HepG2 (cell line): Measurements from ENCODE around the gene MORN3. TPM values are rescaled to one million over a fixed set of nuclear protein-coding genes. Genes with fewer than 3 reads are reported as not detected.
A peak's percentile ranks its signal among the peaks of the same experiment; 100 is the strongest.

Experiments used
- CENPX ChIP-seq: sonication (generic); formaldehyde crosslinking; IDR thresholded peaks from 2 replicates; pipeline ENCODE4 v1.9.0; 2021; ENCODE audit warnings: mild to moderate bottlenecking, missing genetic modification reagents, moderate library complexity
- CSRNP1 ChIP-seq: sonication (generic); formaldehyde crosslinking; IDR thresholded peaks from 2 replicates; pipeline ENCODE4 v1.8.1; 2023; ENCODE audit warnings: mild to moderate bottlenecking, missing genetic modification reagents
- DR1 ChIP-seq: sonication (generic); formaldehyde crosslinking; IDR thresholded peaks from 2 replicates; pipeline ENCODE4 v1.8.0; 2021; ENCODE audit warnings: mild to moderate bottlenecking, missing genetic modification reagents, inconsistent platforms
- GABPB1 ChIP-seq: IDR thresholded peaks from 2 replicates; pipeline ENCODE4 v1.6.1; 2016; ENCODE audit warnings: mild to moderate bottlenecking, missing genetic modification reagents, moderate library complexity, missing compliant biosample characterization
- HMG20A ChIP-seq: IDR thresholded peaks from 2 replicates; pipeline ENCODE4 v1.6.1; 2016; ENCODE audit warnings: borderline replicate concordance
- HNF4A ChIP-seq: sonication (generic); formaldehyde crosslinking; IDR thresholded peaks from 2 replicates; pipeline ENCODE4 v1.4.0; 2020; ENCODE audit warnings: missing genetic modification reagents
- IKZF4 ChIP-seq: sonication (generic); formaldehyde crosslinking; IDR thresholded peaks from 2 replicates; pipeline ENCODE4 v1.5.1; 2020; ENCODE audit warnings: borderline replicate concordance, mild to moderate bottlenecking, low read depth, missing genetic modification reagents; ENCODE audit errors: not compliant biosample characterization
- LCORL ChIP-seq, 2 experiments: fragments of 450-650 bp in 1 of 2; sonication (generic) in 1 of 2; formaldehyde crosslinking in 1 of 2; IDR thresholded peaks; 2 replicates each; pipeline versions ENCODE4 v1.5.0 to v1.6.1; 2017 to 2020; ENCODE audit warnings: antibody characterized with exemption in 1 of 2, missing genetic modification reagents in 1 of 2
- MXI1 ChIP-seq: IDR thresholded peaks from 3 replicates; pipeline ENCODE4 v1.6.1; 2012; ENCODE audit warnings: low read depth, low read length, inconsistent platforms, borderline replicate concordance
- NFKB2 ChIP-seq: sonication (generic); formaldehyde crosslinking; IDR thresholded peaks from 2 replicates; pipeline ENCODE4 v1.4.0; 2020; ENCODE audit warnings: missing genetic modification reagents, borderline replicate concordance
- RXRB ChIP-seq: IDR thresholded peaks from 2 replicates; pipeline ENCODE4 v1.6.1; 2016; ENCODE audit warnings: borderline replicate concordance, missing genetic modification reagents, missing compliant biosample characterization
- SKI ChIP-seq: fragments of 450-650 bp; IDR thresholded peaks from one replicate; pipeline ENCODE4 v1.6.1; 2018; ENCODE audit warnings: mild to moderate bottlenecking; ENCODE audit not compliant: partially characterized antibody
- SKIL ChIP-seq: sonication (generic); formaldehyde crosslinking; IDR thresholded peaks from 2 replicates; pipeline ENCODE4 v1.8.0; 2022; ENCODE audit warnings: missing genetic modification reagents, mild to moderate bottlenecking, moderate library complexity, borderline replicate concordance
- SRY ChIP-seq: sonication (generic); formaldehyde crosslinking; IDR thresholded peaks from 2 replicates; pipeline ENCODE4 v1.8.0; 2022; ENCODE audit warnings: mild to moderate bottlenecking, missing genetic modification reagents
- THAP9 ChIP-seq: sonication (generic); formaldehyde crosslinking; IDR thresholded peaks from 2 replicates; pipeline ENCODE4; 2020; ENCODE audit warnings: missing genetic modification reagents, mild to moderate bottlenecking, borderline replicate concordance
- THYN1 ChIP-seq: sonication (generic); formaldehyde crosslinking; IDR thresholded peaks from 2 replicates; pipeline ENCODE4 v1.8.1; 2023; ENCODE audit warnings: low read depth, mild to moderate bottlenecking, moderate library complexity, missing genetic modification reagents, borderline replicate concordance
- ZNF138 ChIP-seq: sonication (generic); formaldehyde crosslinking; IDR thresholded peaks from 2 replicates; pipeline ENCODE4 v1.5.0; 2020; ENCODE audit warnings: mild to moderate bottlenecking, low read depth, missing genetic modification reagents
- ZNF678 ChIP-seq: sonication (generic); formaldehyde crosslinking; IDR thresholded peaks from 2 replicates; pipeline ENCODE4 v1.4.0; 2020; ENCODE audit warnings: mild to moderate bottlenecking, missing genetic modification reagents
- ZNF800 ChIP-seq: sonication (generic); formaldehyde crosslinking; IDR thresholded peaks from 2 replicates; pipeline ENCODE4 v1.4.0; 2020; ENCODE audit warnings: missing genetic modification reagents
- polyA plus RNA-seq, 8 experiments: library from polyadenylated mRNA; depleted of rRNA in 3 of 8; stranded (reverse) in 7 of 8; unstranded in 1 of 8; fragments of >200 nt; fragmentation: Illumina TruSeq in 4 of 8; extraction: Trizol in 4 of 8; gene quantifications; 2 replicates each; pipeline versions ENCODE4 v1.2.1 to v1.2.3, GENCODE V29; 2011 to 2016; ENCODE audit warnings: low read depth in 4 of 8, missing spikeins in 1 of 8, mixed read lengths in 1 of 8; ENCODE audit not compliant: insufficient read depth in 1 of 8
- total RNA-seq, 5 experiments: library from RNA; depleted of rRNA; stranded (reverse); fragments of >200 nt; fragmentation: Illumina TruSeq; extraction: Trizol; gene quantifications; 2 replicates each; pipeline ENCODE4 v1.2.3, GENCODE V29; 2016; ENCODE audit warnings: low read depth in 1 of 5

Gene MORN3
- total and polyA plus RNA-seq, 2 of the 13 experiments (the other 11 are each of a cell fraction or from before 2014, with no cell fraction given), result 1.1 to 2.0 TPM

GRCh38 chr12:121626087-121626852 lies 43.2 kb downstream of the MORN3 start, which contains the start of gene ORAI1 (continued):
- no peak; the same call in 1 of the 2 replicates for TF ChIP-seq SKIL (CRISPR knock-in tag)
- peak; percentile 81 for TF ChIP-seq SKI
- TF ChIP-seq HNF4A (CRISPR knock-in tag), result peak; percentile 74
- no peak for TF ChIP-seq LCORL (IDR thresholded peaks at IDR 0.05)
- 0 out of 2 replicates have a peak, but pooled peaks have one; percentile 41 for TF ChIP-seq LCORL (CRISPR knock-in tag; IDR thresholded peaks at IDR 0.05)
- no peak for TF ChIP-seq ZNF678
- TF ChIP-seq NFKB2 (CRISPR knock-in tag), result peak; percentile 92; the same call in 1 of the 2 replicates
- TF ChIP-seq CENPX (CRISPR knock-in tag), result no peak
- no peak for TF ChIP-seq IKZF4 (CRISPR knock-in tag)
- peak; percentile 56; the same call in 1 of the 2 replicates for TF ChIP-seq DR1 (CRISPR knock-in tag)
- TF ChIP-seq GABPB1 (CRISPR knock-in tag), result peak; percentile 77; the same call in 1 of the 2 replicates
- 0 out of 2 replicates have a peak, but pooled peaks have one; percentile 13 for TF ChIP-seq ZNF138
- peak; percentile 72; the same call in 1 of the 2 replicates for TF ChIP-seq ZNF800 (CRISPR knock-in tag)
- TF ChIP-seq RXRB (CRISPR knock-in tag), result peak; percentile 90
- no peak for TF ChIP-seq THAP9 (CRISPR knock-in tag)
- TF ChIP-seq MXI1, result peak; percentile 66; the same call in 1 of the 3 replicates
- TF ChIP-seq SRY (CRISPR knock-in tag), result peak; percentile 43; the same call in 1 of the 2 replicates
- TF ChIP-seq THYN1, result 0 out of 2 replicates have a peak, but pooled peaks have one; percentile 46
- peak; percentile 94 for TF ChIP-seq CSRNP1 (CRISPR knock-in tag)
- TF ChIP-seq HMG20A, result peak; percentile 43; the same call in 1 of the 2 replicates
